OCI-LY1 (cell line): ENCODE measurements around the gene SLC29A3.

Experiments
- EZH2 ChIP-seq: fragments of 200-600 bp; sonication (generic), shearing (Covaris generic); IDR thresholded peaks from 2 replicates; pipeline ENCODE4 v1.8.0; 2017; ENCODE audit warnings: borderline replicate concordance, mixed run types, mild to moderate bottlenecking, antibody characterized with exemption, low read length, moderate library complexity, mixed read lengths
- TF ChIP-seq, protein P1 (sequence below): fragments of 200-600 bp; sonication (generic), shearing (Covaris generic); IDR thresholded peaks from 2 replicates; pipeline ENCODE4 v1.5.1; 2017; ENCODE audit warnings: mild to moderate bottlenecking, antibody characterized with exemption, low read length, moderate library complexity, mixed read lengths

- TF ChIP-seq, protein P1, sequence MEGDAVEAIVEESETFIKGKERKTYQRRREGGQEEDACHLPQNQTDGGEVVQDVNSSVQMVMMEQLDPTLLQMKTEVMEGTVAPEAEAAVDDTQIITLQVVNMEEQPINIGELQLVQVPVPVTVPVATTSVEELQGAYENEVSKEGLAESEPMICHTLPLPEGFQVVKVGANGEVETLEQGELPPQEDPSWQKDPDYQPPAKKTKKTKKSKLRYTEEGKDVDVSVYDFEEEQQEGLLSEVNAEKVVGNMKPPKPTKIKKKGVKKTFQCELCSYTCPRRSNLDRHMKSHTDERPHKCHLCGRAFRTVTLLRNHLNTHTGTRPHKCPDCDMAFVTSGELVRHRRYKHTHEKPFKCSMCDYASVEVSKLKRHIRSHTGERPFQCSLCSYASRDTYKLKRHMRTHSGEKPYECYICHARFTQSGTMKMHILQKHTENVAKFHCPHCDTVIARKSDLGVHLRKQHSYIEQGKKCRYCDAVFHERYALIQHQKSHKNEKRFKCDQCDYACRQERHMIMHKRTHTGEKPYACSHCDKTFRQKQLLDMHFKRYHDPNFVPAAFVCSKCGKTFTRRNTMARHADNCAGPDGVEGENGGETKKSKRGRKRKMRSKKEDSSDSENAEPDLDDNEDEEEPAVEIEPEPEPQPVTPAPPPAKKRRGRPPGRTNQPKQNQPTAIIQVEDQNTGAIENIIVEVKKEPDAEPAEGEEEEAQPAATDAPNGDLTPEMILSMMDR = no peak
- no peak for TF ChIP-seq EZH2
These were observed 27.7 kb downstream of the SLC29A3 start for GRCh38 chr10:71346731-71347130.
